A549 treated with ZK216348 at 1 μM for 4 hours (cell line): ENCODE data around the gene NUDT19. TPM values are rescaled to one million over a fixed set of nuclear protein-coding genes. Genes with fewer than 3 reads are reported as not detected.

Source experiments
- total RNA-seq: library from RNA; stranded (reverse); fragments of 200-300 nt; extraction: Qiagen RNA extraction; gene quantifications from 5 replicates; pipeline ENCODE4 v1.2.3, GENCODE V29; 2022; ENCODE audit warnings: low read depth

Gene NUDT19
- 28.1 to 42.8 TPM (median 37.1 TPM) in 5 replicates for total RNA-seq

DNA sequence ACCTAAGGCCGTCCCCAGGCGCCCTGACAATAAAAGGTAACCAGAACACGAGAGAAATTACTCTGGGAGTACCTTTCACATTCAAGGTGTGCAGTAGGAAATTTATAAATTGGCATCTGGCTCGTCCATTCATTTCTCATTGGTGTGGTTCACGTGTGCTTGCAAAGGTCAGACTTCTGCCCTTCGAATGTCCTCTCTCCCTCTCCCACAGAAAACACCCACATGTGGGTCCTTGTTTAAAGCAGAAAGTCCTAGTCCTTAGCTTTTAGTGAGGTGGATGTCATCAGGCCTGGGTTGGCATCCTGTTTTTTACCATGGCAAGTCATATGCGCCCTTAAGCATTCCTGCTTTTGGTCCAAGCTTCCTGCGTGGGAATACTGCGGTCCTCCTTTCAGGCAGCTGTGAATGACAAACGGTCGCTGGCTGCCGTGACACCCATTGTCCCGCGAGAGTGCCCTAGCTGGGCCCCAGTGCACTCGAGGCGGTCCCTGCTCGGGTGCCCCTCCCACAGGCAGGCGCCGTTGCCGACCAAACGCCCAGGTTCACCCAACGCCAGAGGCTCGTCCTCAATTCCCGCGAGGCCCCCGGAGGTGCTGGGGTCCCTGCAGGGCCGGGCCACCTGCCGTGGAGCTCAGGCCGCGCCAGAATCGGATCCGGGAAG is at the start of gene NUDT19:
Gene NUDT19, plus strand, starts transcription at position 531 of the 661 bp plus-strand sequence. CDS start 140 bp downstream, outside the sequence.

DNA sequence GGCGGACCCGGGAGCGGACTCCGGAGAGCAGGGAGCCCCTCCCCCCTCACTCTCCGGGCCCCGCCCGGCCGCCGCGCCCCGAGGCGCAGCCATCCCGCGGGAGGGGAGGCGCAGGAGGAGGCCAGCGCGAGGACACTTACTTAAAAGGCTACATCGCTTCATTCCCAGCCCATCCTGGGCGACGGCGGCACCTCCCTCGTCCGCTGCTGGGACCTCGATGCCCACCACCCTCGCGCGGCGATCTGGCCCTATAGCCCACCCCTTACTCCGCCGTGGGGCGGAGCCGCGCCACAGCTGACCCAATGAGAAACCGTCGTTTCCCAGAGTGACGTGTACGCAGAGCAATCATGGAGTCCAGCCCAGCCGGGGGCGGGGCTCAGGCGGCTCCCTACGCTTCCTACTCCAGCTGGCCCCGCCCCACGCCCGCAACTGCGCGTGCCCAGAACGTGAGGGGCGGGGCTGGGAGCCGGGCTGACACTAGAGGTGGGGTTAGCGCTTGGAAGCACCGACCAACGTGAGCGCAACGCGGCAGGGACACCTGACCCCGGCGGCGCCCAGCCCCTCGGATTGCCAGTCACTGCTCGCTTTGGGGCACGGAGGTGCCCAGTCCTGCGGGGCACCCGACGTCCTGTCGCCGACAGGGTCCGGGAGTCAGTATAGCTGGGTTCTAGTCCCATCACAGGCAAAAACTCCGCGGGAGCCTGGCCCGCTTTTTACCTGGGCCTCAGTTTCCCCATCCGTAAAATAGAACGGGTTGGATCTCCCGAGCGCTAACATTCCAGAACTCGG is 16.5 kb upstream of the NUDT19 start, which contains the start of gene ANKRD27:
Gene ANKRD27, minus strand, starts transcription at position 250 of the 789 bp plus-strand sequence. CDS start 16,165 bp downstream, outside the sequence.

GRCh38 chr19:32675720-32676185 is 15.9 kb upstream of the NUDT19 start, which contains the start of gene RGS9BP:
Gene RGS9BP, plus strand, starts transcription at chr19:32675848. Its CDS starts 416 bp downstream, at chr19:32676264.

DNA sequence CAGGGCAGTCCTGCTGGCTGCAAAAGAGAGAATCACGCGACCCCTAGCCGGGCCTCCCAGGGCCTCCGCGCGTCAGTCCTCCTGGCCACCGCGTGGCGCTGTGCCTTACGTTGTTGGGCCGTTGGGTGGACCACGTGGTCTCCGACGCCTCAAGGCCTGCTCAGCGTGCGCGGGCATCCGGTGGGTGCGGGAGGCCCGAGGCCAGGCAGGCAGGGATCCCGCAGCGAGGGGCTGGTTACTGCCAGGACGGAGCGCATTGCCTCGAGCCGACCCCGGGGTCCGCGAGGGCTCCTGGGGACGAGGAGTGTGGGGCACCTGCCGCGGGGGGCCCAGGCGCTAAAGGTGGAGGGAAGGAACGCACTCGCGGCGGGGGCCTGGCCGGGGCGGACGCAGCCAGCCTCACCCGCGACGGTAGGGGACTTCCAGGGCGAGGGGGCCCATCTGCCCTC is 28.0 kb downstream of the NUDT19 start, which contains the start of gene TDRD12:
Gene TDRD12, plus strand, starts transcription at position 157 of the 449 bp plus-strand sequence. CDS start 306 bp downstream, outside the sequence.

Other genes with a start within 250 kb of the NUDT19 start
- gene PDCD5, start 110.6 kb upstream of the NUDT19 start, total RNA-seq: 402 to 538 TPM (median 450 TPM) in 5 replicates
- 31.1 to 50.8 TPM (median 40.9 TPM) in 5 replicates for gene ANKRD27, start 16.6 kb upstream of the NUDT19 start, total RNA-seq
- 0.33 to 0.54 TPM (median 0.41 TPM) in 5 replicates for gene RGS9BP, start 16.0 kb upstream of the NUDT19 start, total RNA-seq
- 0.12 to 0.25 TPM (median 0.19 TPM) in 5 replicates for gene TDRD12, start 27.9 kb downstream of the NUDT19 start, total RNA-seq
- gene SLC7A9, start 177.9 kb downstream of the NUDT19 start, total RNA-seq: 0.45 to 1.1 TPM (median 0.58 TPM) in 4 of 5 replicates, not detected in the other